SK-N-SH (cell line): Measurements from ENCODE around the gene TTC23L. TPM values are rescaled to one million over a fixed set of nuclear protein-coding genes. Genes with fewer than 3 reads are reported as not detected.

Source experiments
- CTCF ChIA-PET: fragments of 300-600, 350-600 bp; formaldehyde crosslinking; extraction: SDS; loops from one replicate; lab custom pipeline; 2021; lab: Yijun Ruan, JAX
- POLR2A ChIA-PET: fragments of 350-600 bp; sonication (Branson Sonifier 250); formaldehyde crosslinking; extraction: SDS; loops from one replicate; lab custom pipeline; 2020; ENCODE audit warnings: antibody characterized with exemption, inconsistent platforms; lab: Yijun Ruan, JAX
- DNase-seq: peaks from one replicate; pipeline ENCODE4 v3.0.0; 2012
- H2AFZ ChIP-seq: fragments of 200-600 bp; sonication (generic); 2 replicates; pipeline ENCODE4 v1.8.1; 2016; ENCODE audit warnings: antibody characterized with exemption, mild to moderate bottlenecking, low read depth
- H3F3A ChIP-seq: fragments of 200-600 bp; sonication (generic); replicated peaks from 2 replicates; pipeline ENCODE3; 2016; ENCODE audit warnings: antibody characterized with exemption, mild to moderate bottlenecking; ENCODE audit not compliant: insufficient read depth
- H3K27ac ChIP-seq, 2 experiments: fragments of 200-500 bp in 1 of 2; fragments of 200-600 bp in 1 of 2; sonication (Bioruptor generic) in 1 of 2; sonication (generic), shearing (Covaris generic) in 1 of 2; 2 replicates each; pipeline versions ENCODE4 v1.5.1 to v1.6.1; 2014 to 2016; ENCODE audit warnings: low read depth in 2 of 2, inconsistent platforms in 1 of 2, low read length in 1 of 2, mild to moderate bottlenecking in 1 of 2, mixed read lengths in 1 of 2
- H3K27me3 ChIP-seq: fragments of 200-600 bp; sonication (generic), shearing (Covaris generic); 2 replicates; pipeline ENCODE4 v1.6.1; 2016; ENCODE audit warnings: mixed run types; ENCODE audit not compliant: insufficient read depth
- H3K36me3 ChIP-seq, 2 experiments: fragments of 200-500 bp in 1 of 2; fragments of 200-600 bp in 1 of 2; sonication (Bioruptor generic) in 1 of 2; sonication (generic) in 1 of 2; replicated peaks in 1 of 2; 2 replicates each; pipeline versions ENCODE3 to v1.5.1; 2014 to 2016; ENCODE audit warnings: low read length in 1 of 2, mild to moderate bottlenecking in 1 of 2; ENCODE audit not compliant: insufficient read depth in 2 of 2, control insufficient read depth in 1 of 2
- H3K4me1 ChIP-seq, 2 experiments: fragments of 200-500 bp in 1 of 2; fragments of 200-600 bp in 1 of 2; sonication (Bioruptor generic) in 1 of 2; sonication (generic), shearing (Covaris generic) in 1 of 2; 2 replicates each; pipeline versions ENCODE4 v1.5.1 to v1.6.1; 2014 to 2016; ENCODE audit warnings: low read depth in 1 of 2, low read length in 1 of 2, mixed run types in 1 of 2; ENCODE audit not compliant: insufficient read depth in 2 of 2, control insufficient read depth in 1 of 2
- H3K4me2 ChIP-seq: fragments of 200-600 bp; sonication (generic), shearing (Covaris generic); 2 replicates; pipeline ENCODE4 v1.6.1; 2017; ENCODE audit warnings: mixed run types
- H3K4me3 ChIP-seq, 2 experiments: fragments of 200-500 bp in 1 of 2; fragments of 200-600 bp in 1 of 2; sonication (Bioruptor generic) in 1 of 2; sonication (generic), shearing (Covaris generic) in 1 of 2; 2 replicates each; pipeline versions ENCODE4 v1.5.1 to v1.8.1; 2014 to 2016; ENCODE audit warnings: low read depth in 2 of 2, inconsistent platforms in 1 of 2, low read length in 1 of 2, mild to moderate bottlenecking in 1 of 2, mixed read lengths in 1 of 2, moderate library complexity in 1 of 2
- H3K79me2 ChIP-seq: fragments of 200-600 bp; sonication (generic); 2 replicates; pipeline ENCODE4 v1.8.1; 2017; ENCODE audit warnings: mild to moderate bottlenecking; ENCODE audit not compliant: insufficient read depth
- H3K9ac ChIP-seq: fragments of 200-600 bp; sonication (generic); 2 replicates; pipeline ENCODE4 v1.6.1; 2017; ENCODE audit warnings: mixed run types
- H3K9me2 ChIP-seq: fragments of 200-600 bp; sonication (generic); 2 replicates; pipeline ENCODE4 v1.6.1; 2017; ENCODE audit warnings: mixed run types
- H3K9me3 ChIP-seq: fragments of 200-600 bp; sonication (generic); 2 replicates; pipeline ENCODE4 v1.6.1; 2017; ENCODE audit warnings: mixed run types, mild to moderate bottlenecking, moderate library complexity
- H4K20me1 ChIP-seq: fragments of 200-600 bp; sonication (generic); 2 replicates; pipeline ENCODE4 v1.6.1; 2017; ENCODE audit warnings: mild to moderate bottlenecking, mixed run types; ENCODE audit not compliant: insufficient read depth
- CHD2 ChIP-seq: fragments of 150-350 bp; IDR thresholded peaks from 2 replicates; pipeline ENCODE4 v1.6.1; 2018; ENCODE audit warnings: low read length; ENCODE audit not compliant: partially characterized antibody
- ELF1 ChIP-seq: IDR thresholded peaks from 2 replicates; pipeline ENCODE4 v1.4.0; 2012
- FOXJ3 ChIP-seq: sonication (generic); formaldehyde crosslinking; IDR thresholded peaks from 2 replicates; pipeline ENCODE4 v1.5.1; 2020; ENCODE audit warnings: mild to moderate bottlenecking, missing genetic modification reagents
- FOXM1 ChIP-seq: IDR thresholded peaks from 2 replicates; pipeline ENCODE4 v1.4.0; 2012; ENCODE audit warnings: low read depth, mild to moderate bottlenecking
- JUND ChIP-seq: IDR thresholded peaks from 2 replicates; pipeline ENCODE4 v1.4.0; 2012
- MEF2A ChIP-seq: IDR thresholded peaks from 2 replicates; pipeline ENCODE4 v1.4.0; 2012; ENCODE audit warnings: low read depth, borderline replicate concordance
- MXI1 ChIP-seq: IDR thresholded peaks from 2 replicates; pipeline ENCODE4 v1.6.1; 2012; ENCODE audit warnings: mild to moderate bottlenecking, low read depth, low read length, improper control_type of control experiment
- RAD21 ChIP-seq: IDR thresholded peaks from 2 replicates; pipeline ENCODE4 v1.6.1; 2012; ENCODE audit warnings: mild to moderate bottlenecking, low read length
- RCOR1 ChIP-seq: fragments of 150-350 bp; IDR thresholded peaks from 2 replicates; pipeline ENCODE4 v1.6.1; 2017; ENCODE audit warnings: antibody characterized with exemption, low read length
- RFX5 ChIP-seq: IDR thresholded peaks from 2 replicates; pipeline ENCODE4 v1.6.1; 2012; ENCODE audit warnings: mild to moderate bottlenecking, improper control_type of control experiment, low read length
- RXRA ChIP-seq: IDR thresholded peaks from 2 replicates; pipeline ENCODE4 v1.4.0; 2012; ENCODE audit warnings: low read depth, mild to moderate bottlenecking, borderline replicate concordance
- SIN3A ChIP-seq: IDR thresholded peaks from 2 replicates; pipeline ENCODE4 v1.6.1; 2012; ENCODE audit warnings: low read depth, mild to moderate bottlenecking, low read length, moderate library complexity, borderline replicate concordance
- SMC3 ChIP-seq: IDR thresholded peaks from 2 replicates; pipeline ENCODE4 v1.6.1; 2012; ENCODE audit warnings: low read depth, low read length, improper control_type of control experiment
- TAF1 ChIP-seq: IDR thresholded peaks from 2 replicates; pipeline ENCODE4 v1.6.1; 2012; ENCODE audit warnings: low read depth, mild to moderate bottlenecking, low read length, moderate library complexity, borderline replicate concordance
- TCF12 ChIP-seq: IDR thresholded peaks from 2 replicates; pipeline ENCODE4 v1.4.0; 2012
- TEAD4 ChIP-seq: IDR thresholded peaks from 2 replicates; pipeline ENCODE4 v1.4.0; 2012; ENCODE audit warnings: mild to moderate bottlenecking, borderline replicate concordance; ENCODE audit not compliant: insufficient read depth
- polyA plus RNA-seq, 3 experiments: library from polyadenylated mRNA; depleted of rRNA; stranded (reverse); fragments of >200 nt; gene quantifications; 2 replicates each; pipeline ENCODE4 v1.2.3, GENCODE V29; 2012
- TF ChIP-seq, protein P1 (sequence below): IDR thresholded peaks from 2 replicates; pipeline ENCODE4 v1.4.0; 2012; ENCODE audit warnings: low read depth, borderline replicate concordance
- TF ChIP-seq, protein P2 (sequence below): IDR thresholded peaks from 2 replicates; pipeline ENCODE4 v1.6.1; 2012; ENCODE audit warnings: mild to moderate bottlenecking, low read depth, low read length, moderate library complexity
- TF ChIP-seq, protein P3 (sequence below): fragments of 150-350 bp; IDR thresholded peaks from 2 replicates; pipeline ENCODE4 v1.6.1; 2016; ENCODE audit warnings: mild to moderate bottlenecking, low read depth, low read length
- TF ChIP-seq, protein P4 (sequence below): IDR thresholded peaks from 2 replicates; pipeline ENCODE4 v1.4.0; 2012; ENCODE audit warnings: low read depth

Gene TTC23L
- polyA plus RNA-seq, 1 of the 3 experiments (the other 2 are of a cell fraction): 0.49 TPM

DNA sequence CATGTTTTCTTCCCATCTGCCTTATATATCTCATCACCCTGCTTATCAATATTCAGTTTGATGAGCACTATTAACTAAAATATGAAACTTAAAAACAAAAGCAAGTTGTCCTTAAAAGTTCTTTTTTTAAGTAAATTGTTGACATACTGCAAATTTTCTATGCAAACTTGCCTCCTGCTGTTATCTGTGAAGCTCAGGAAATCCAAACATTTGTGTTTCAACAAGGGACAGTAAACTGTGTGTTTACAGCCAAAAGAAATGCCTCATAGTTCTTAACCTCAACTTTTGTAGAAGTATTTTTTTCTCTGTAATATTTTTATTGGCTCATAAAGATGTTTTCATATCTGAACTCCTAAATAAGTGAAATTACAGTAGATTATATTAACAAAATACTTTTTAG, 7.7 kb upstream of the TTC23L start:
- ChIA-PET POLR2A (no interaction called here), CTCF (no interaction called here)
- H3K4me2 ChIP-seq: no peak overlapping the region
- H3F3A ChIP-seq: peaks cover 20% of the 10 kb centered on the region
- no peaks in the 10 kb centered on the region for H3K9me3 ChIP-seq
- no peaks in the 10 kb centered on the region for H3K27me3 ChIP-seq
- H3K4me1 ChIP-seq: no peaks in the 10 kb centered on the region
- H4K20me1 ChIP-seq: no peaks in the 10 kb centered on the region
- no peaks in the 10 kb centered on the region for H3K9me2 ChIP-seq
- no peaks in the 10 kb centered on the region for H3K79me2 ChIP-seq
- H2AFZ ChIP-seq: no peak overlapping the region
- DNase-seq: no peak
- no peak overlapping the region for H3K9ac ChIP-seq
- TF ChIP-seq FOXJ3 (CRISPR knock-in tag) (no peak), RCOR1 (no peak), FOXM1 (no peak), TAF1 (no peak), TEAD4 (no peak), SIN3A (no peak), SMC3 (no peak), RXRA (no peak), TCF12 (no peak), MEF2A (no peak), CHD2 (no peak), JUND (no peak), RAD21 (no peak), MXI1 (no peak), ELF1 (no peak), RFX5 (no peak)
- TF ChIP-seq, protein P1, sequence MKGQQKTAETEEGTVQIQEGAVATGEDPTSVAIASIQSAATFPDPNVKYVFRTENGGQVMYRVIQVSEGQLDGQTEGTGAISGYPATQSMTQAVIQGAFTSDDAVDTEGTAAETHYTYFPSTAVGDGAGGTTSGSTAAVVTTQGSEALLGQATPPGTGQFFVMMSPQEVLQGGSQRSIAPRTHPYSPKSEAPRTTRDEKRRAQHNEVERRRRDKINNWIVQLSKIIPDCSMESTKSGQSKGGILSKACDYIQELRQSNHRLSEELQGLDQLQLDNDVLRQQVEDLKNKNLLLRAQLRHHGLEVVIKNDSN: no peak
- TF ChIP-seq, protein P2, sequence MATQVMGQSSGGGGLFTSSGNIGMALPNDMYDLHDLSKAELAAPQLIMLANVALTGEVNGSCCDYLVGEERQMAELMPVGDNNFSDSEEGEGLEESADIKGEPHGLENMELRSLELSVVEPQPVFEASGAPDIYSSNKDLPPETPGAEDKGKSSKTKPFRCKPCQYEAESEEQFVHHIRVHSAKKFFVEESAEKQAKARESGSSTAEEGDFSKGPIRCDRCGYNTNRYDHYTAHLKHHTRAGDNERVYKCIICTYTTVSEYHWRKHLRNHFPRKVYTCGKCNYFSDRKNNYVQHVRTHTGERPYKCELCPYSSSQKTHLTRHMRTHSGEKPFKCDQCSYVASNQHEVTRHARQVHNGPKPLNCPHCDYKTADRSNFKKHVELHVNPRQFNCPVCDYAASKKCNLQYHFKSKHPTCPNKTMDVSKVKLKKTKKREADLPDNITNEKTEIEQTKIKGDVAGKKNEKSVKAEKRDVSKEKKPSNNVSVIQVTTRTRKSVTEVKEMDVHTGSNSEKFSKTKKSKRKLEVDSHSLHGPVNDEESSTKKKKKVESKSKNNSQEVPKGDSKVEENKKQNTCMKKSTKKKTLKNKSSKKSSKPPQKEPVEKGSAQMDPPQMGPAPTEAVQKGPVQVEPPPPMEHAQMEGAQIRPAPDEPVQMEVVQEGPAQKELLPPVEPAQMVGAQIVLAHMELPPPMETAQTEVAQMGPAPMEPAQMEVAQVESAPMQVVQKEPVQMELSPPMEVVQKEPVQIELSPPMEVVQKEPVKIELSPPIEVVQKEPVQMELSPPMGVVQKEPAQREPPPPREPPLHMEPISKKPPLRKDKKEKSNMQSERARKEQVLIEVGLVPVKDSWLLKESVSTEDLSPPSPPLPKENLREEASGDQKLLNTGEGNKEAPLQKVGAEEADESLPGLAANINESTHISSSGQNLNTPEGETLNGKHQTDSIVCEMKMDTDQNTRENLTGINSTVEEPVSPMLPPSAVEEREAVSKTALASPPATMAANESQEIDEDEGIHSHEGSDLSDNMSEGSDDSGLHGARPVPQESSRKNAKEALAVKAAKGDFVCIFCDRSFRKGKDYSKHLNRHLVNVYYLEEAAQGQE: no peak
- TF ChIP-seq, protein P3, sequence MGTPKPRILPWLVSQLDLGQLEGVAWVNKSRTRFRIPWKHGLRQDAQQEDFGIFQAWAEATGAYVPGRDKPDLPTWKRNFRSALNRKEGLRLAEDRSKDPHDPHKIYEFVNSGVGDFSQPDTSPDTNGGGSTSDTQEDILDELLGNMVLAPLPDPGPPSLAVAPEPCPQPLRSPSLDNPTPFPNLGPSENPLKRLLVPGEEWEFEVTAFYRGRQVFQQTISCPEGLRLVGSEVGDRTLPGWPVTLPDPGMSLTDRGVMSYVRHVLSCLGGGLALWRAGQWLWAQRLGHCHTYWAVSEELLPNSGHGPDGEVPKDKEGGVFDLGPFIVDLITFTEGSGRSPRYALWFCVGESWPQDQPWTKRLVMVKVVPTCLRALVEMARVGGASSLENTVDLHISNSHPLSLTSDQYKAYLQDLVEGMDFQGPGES: no peak
- TF ChIP-seq, protein P4, sequence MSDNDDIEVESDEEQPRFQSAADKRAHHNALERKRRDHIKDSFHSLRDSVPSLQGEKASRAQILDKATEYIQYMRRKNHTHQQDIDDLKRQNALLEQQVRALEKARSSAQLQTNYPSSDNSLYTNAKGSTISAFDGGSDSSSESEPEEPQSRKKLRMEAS: no peak
- TF ChIP-seq, all 33 proteins: peak for 0
- Histone ChIP-seq H3K4me3 (no peak overlapping the region), H3K36me3 (peaks cover 65 to 67% of the 10 kb centered on the region in 2 experiments), H3K27ac (no peak overlapping the region)
